K562 (cell line): ENCODE data around the gene SCARF2. TPM values are rescaled to one million over a fixed set of nuclear protein-coding genes. Genes with fewer than 3 reads are reported as not detected.

Experiments used
- CREB5 ChIP-seq: fragments of 250-450 bp; sonication (Bioruptor Pico); IDR thresholded peaks from 2 replicates; pipeline ENCODE4 v1.5.0; 2020; ENCODE audit warnings: mild to moderate bottlenecking
- CSDE1 ChIP-seq, 2 experiments: fragments of 450-650 bp; IDR thresholded peaks; 2 replicates each; pipeline ENCODE4 v1.6.1; 2016; ENCODE audit warnings: mild to moderate bottlenecking in 1 of 2
- CUX1 ChIP-seq: fragments of 200-800 bp; sonication (Bioruptor generic); IDR thresholded peaks from 2 replicates; pipeline ENCODE4 v1.6.1; 2016; ENCODE audit warnings: missing genetic modification characterization, missing compliant biosample characterization
- EWSR1 ChIP-seq: fragments of 450-650 bp; IDR thresholded peaks from 2 replicates; pipeline ENCODE4 v1.6.1; 2018; ENCODE audit warnings: borderline replicate concordance, mild to moderate bottlenecking, low read depth, moderate library complexity; ENCODE audit not compliant: partially characterized antibody
- GABPB2 ChIP-seq: fragments of 250-450 bp; sonication (Bioruptor Pico); conservative IDR thresholded peaks from 2 replicates; pipeline ENCODE4 v1.5.1; 2021; ENCODE audit warnings: mild to moderate bottlenecking
- KAT8 ChIP-seq: fragments of 450-650 bp; IDR thresholded peaks from 2 replicates; pipeline ENCODE4 v1.6.1; 2016; ENCODE audit warnings: low read depth, mild to moderate bottlenecking
- ZNF3 ChIP-seq: fragments of 250-450 bp; sonication (Bioruptor Pico); IDR thresholded peaks from 2 replicates; pipeline ENCODE4 v1.5.0; 2021; ENCODE audit warnings: mild to moderate bottlenecking, moderate library complexity
- polyA plus RNA-seq, 8 experiments: library from polyadenylated mRNA; depleted of rRNA in 4 of 8; stranded (reverse) in 5 of 8; unstranded in 3 of 8; fragments of >200 nt; fragmentation: Nextera tagmentation in 2 of 8; fragmentation: Illumina TruSeq in 1 of 8; extraction: Ambion mirVana in 2 of 8; extraction: Trizol in 1 of 8; gene quantifications; 2 replicates each; pipeline versions ENCODE4 v1.2.1 to v1.2.3, GENCODE V29; 2011 to 2014; ENCODE audit warnings: inconsistent platforms in 1 of 8, missing spikeins in 1 of 8
- total RNA-seq, 7 experiments: library from RNA; depleted of rRNA in 6 of 7; stranded (reverse); fragments of >200 nt in 6 of 7; fragmentation: Illumina TruSeq in 2 of 7; extraction: Trizol in 2 of 7; gene quantifications; 2 replicates each; pipeline versions ENCODE4 v1.2.1 to v1.2.3, GENCODE V29; 2011 to 2021; ENCODE audit warnings: low replicate concordance in 1 of 7
- TF ChIP-seq, protein P1 (sequence below): fragments of 200-600 bp; sonication (generic); IDR thresholded peaks from one replicate; pipeline ENCODE4 v1.6.1; 2012; ENCODE audit warnings: mild to moderate bottlenecking, low read depth, low read length, inconsistent platforms

The SCARF2 gene
- total and polyA plus RNA-seq, 9 of the 15 experiments (the other 6 are each of a cell fraction or from before 2014, with no cell fraction given) = 0.06 to 0.32 (median 0.21) TPM; not detected in 5

GRCh38 chr22:20435436-20436306 lies 2.0 kb downstream of the SCARF2 start (continued):
- TF ChIP-seq, protein P1, sequence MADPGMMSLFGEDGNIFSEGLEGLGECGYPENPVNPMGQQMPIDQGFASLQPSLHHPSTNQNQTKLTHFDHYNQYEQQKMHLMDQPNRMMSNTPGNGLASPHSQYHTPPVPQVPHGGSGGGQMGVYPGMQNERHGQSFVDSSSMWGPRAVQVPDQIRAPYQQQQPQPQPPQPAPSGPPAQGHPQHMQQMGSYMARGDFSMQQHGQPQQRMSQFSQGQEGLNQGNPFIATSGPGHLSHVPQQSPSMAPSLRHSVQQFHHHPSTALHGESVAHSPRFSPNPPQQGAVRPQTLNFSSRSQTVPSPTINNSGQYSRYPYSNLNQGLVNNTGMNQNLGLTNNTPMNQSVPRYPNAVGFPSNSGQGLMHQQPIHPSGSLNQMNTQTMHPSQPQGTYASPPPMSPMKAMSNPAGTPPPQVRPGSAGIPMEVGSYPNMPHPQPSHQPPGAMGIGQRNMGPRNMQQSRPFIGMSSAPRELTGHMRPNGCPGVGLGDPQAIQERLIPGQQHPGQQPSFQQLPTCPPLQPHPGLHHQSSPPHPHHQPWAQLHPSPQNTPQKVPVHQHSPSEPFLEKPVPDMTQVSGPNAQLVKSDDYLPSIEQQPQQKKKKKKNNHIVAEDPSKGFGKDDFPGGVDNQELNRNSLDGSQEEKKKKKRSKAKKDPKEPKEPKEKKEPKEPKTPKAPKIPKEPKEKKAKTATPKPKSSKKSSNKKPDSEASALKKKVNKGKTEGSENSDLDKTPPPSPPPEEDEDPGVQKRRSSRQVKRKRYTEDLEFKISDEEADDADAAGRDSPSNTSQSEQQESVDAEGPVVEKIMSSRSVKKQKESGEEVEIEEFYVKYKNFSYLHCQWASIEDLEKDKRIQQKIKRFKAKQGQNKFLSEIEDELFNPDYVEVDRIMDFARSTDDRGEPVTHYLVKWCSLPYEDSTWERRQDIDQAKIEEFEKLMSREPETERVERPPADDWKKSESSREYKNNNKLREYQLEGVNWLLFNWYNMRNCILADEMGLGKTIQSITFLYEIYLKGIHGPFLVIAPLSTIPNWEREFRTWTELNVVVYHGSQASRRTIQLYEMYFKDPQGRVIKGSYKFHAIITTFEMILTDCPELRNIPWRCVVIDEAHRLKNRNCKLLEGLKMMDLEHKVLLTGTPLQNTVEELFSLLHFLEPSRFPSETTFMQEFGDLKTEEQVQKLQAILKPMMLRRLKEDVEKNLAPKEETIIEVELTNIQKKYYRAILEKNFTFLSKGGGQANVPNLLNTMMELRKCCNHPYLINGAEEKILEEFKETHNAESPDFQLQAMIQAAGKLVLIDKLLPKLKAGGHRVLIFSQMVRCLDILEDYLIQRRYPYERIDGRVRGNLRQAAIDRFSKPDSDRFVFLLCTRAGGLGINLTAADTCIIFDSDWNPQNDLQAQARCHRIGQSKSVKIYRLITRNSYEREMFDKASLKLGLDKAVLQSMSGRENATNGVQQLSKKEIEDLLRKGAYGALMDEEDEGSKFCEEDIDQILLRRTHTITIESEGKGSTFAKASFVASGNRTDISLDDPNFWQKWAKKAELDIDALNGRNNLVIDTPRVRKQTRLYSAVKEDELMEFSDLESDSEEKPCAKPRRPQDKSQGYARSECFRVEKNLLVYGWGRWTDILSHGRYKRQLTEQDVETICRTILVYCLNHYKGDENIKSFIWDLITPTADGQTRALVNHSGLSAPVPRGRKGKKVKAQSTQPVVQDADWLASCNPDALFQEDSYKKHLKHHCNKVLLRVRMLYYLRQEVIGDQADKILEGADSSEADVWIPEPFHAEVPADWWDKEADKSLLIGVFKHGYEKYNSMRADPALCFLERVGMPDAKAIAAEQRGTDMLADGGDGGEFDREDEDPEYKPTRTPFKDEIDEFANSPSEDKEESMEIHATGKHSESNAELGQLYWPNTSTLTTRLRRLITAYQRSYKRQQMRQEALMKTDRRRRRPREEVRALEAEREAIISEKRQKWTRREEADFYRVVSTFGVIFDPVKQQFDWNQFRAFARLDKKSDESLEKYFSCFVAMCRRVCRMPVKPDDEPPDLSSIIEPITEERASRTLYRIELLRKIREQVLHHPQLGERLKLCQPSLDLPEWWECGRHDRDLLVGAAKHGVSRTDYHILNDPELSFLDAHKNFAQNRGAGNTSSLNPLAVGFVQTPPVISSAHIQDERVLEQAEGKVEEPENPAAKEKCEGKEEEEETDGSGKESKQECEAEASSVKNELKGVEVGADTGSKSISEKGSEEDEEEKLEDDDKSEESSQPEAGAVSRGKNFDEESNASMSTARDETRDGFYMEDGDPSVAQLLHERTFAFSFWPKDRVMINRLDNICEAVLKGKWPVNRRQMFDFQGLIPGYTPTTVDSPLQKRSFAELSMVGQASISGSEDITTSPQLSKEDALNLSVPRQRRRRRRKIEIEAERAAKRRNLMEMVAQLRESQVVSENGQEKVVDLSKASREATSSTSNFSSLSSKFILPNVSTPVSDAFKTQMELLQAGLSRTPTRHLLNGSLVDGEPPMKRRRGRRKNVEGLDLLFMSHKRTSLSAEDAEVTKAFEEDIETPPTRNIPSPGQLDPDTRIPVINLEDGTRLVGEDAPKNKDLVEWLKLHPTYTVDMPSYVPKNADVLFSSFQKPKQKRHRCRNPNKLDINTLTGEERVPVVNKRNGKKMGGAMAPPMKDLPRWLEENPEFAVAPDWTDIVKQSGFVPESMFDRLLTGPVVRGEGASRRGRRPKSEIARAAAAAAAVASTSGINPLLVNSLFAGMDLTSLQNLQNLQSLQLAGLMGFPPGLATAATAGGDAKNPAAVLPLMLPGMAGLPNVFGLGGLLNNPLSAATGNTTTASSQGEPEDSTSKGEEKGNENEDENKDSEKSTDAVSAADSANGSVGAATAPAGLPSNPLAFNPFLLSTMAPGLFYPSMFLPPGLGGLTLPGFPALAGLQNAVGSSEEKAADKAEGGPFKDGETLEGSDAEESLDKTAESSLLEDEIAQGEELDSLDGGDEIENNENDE = no peak
- TF ChIP-seq ZNF3 (CRISPR knock-in tag) = no peak
- TF ChIP-seq KAT8 = no peak
- no peak for TF ChIP-seq CSDE1 (IDR thresholded peaks at IDR 0.05)
- TF ChIP-seq CUX1 (CRISPR knock-in tag) = no peak
- no peak for TF ChIP-seq CREB5 (CRISPR knock-in tag)
- TF ChIP-seq EWSR1 = no peak
- TF ChIP-seq GABPB2 = 0 out of 2 replicates have a peak, but pooled peaks have one; percentile 32
